NB4 (cell line): Measurements from ENCODE around the gene STX1A.

Experiments used
- DNase-seq: peaks from one replicate; pipeline ENCODE4 v3.0.0; 2010; ENCODE audit warnings: low read depth
- H3K4me3 ChIP-seq: one replicate; pipeline ENCODE4 v1.5.1; 2011; ENCODE audit warnings: mild to moderate bottlenecking, low read depth, low read length, moderate library complexity
- CTCF ChIP-seq: IDR thresholded peaks from one replicate; pipeline ENCODE4 v1.5.1; 2012; ENCODE audit warnings: low read depth, low read length
- MAX ChIP-seq: IDR thresholded peaks from 2 replicates; pipeline ENCODE4 v1.6.1; 2011; ENCODE audit warnings: low read depth, low read length
- MYC ChIP-seq: IDR thresholded peaks from 2 replicates; pipeline ENCODE4 v1.6.1; 2011; ENCODE audit warnings: low read depth, low read length
- POLR2A ChIP-seq: IDR thresholded peaks from 2 replicates; pipeline ENCODE4 v1.6.1; 2011; ENCODE audit warnings: mild to moderate bottlenecking; ENCODE audit not compliant: insufficient read length; ENCODE audit errors: extremely low read depth

The STX1A gene

DNA sequence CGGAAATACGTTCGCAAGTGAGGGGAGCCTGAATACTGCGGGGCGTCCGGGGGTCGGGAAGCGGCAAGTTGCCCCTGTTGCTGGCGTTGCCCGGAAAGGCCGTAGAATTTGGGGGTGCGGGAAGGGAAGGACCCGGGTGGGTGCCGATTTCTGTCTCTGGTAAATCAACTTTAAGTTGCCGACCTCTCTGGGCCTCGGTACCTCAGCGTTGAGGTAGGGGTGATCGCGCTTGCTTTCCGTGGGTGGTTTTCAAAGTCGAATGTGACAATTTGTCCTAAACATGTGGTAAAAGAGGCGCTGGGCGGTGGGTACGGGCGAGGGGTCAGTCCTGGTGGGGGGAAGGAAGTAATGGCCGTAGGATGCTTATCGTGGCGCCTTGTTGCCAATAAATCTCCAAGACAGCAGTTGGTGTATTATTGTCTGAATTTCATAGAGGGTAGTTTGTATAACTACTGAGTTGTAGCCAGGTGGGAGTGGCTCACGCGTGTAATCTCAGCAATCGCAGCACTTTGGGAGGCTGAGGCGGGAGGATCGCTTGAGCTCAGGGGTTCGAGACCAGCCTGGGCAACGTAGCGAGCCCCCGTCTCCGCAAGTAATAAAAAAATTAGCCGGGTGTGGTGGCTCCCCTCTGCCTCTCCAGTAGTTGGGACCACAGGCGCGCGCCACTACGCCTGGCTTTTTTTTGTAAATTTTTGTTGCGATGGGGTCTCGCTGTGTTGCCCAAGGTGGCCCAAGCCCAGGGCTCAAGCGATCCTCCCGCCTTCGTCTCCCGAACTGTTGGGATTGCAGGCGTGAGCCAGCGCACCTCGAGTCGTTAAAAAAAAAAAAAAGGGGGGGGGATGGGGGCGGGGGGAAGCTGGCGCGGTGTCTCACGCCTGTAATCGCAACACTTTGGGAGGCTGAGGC is 35.4 kb downstream of the STX1A start:
- no peak for TF ChIP-seq MAX
- TF ChIP-seq CTCF, result no peak
- TF ChIP-seq MYC, result no peak
- no peak for TF ChIP-seq POLR2A
- no peak for DNase-seq
- H3K4me3 ChIP-seq, result peak overlapping the region; percentile 99

DNA sequence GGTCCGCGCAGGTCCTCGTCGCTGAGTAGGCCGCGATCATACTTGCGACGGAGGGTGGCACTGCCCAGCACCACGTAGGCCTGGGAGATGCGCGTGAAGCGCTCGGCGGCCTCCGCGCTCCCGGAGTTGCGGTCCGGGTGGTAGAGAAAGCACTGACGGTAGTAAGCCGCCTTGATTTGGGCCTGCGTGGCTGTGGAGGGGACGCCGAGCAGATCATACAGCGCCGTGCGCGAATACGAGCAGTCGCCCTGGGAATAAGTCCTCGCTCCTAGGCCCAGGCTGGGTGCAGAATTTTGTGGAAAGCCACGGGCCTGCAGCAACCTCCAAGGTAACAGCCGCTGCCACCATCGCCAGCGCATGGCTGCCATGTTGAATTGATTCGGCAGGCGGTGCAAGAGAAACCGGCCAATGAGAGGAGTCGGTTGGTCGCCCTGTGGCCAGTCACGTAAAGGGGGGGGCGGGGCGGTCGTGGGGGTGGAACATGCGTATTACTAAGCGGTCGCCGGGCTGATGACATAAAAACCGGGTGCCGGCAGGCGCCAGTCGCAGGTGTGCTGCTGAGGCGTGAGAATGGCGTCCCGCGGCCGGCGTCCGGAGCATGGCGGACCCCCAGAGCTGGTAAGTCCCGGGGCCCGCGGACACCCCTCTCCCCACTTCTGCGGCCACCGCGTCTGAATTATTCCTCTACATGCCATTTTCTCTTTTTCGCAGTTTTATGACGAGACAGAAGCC is 36.2 kb downstream of the STX1A start, which contains the start of the genes BUD23 and DNAJC30:
Gene BUD23 (plus strand): TSS at position 542 of the 732 bp plus-strand sequence. CDS start 29 bp downstream, at position 571.
Gene DNAJC30 (minus strand): TSS at position 398 of the 732 bp plus-strand sequence. CDS start 30 bp downstream, at position 368.
- peak within 1 kb of the TSS; percentile 99 for H3K4me3 ChIP-seq
- peak; percentile 99 for DNase-seq
- TF ChIP-seq MYC (peak; percentile 99), MAX (peak; percentile 95), CTCF (no peak), POLR2A (peak; percentile 89)

DNA sequence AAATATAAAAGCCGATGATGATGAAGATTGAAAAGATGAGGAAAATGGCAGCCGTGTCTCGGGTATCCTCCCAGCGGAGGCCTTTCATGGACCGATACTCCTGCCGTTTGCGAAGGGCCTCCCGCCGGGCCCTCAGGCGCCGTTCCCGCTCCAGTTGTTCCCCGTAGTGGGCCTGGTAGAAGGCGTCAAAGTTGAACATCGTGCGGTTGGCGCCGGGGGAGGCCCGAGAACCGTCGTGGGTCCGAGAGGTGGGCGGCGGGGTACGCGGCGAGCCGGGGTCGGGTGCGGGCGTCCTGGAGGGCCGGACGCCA is 36.8 kb downstream of the STX1A start:
- DNase-seq, result no peak
- H3K4me3 ChIP-seq, result peak overlapping the region; percentile 99
- TF ChIP-seq CTCF (no peak), MYC (peak; percentile 18; the same call in 1 of the 2 replicates), MAX (no peak)

DNA sequence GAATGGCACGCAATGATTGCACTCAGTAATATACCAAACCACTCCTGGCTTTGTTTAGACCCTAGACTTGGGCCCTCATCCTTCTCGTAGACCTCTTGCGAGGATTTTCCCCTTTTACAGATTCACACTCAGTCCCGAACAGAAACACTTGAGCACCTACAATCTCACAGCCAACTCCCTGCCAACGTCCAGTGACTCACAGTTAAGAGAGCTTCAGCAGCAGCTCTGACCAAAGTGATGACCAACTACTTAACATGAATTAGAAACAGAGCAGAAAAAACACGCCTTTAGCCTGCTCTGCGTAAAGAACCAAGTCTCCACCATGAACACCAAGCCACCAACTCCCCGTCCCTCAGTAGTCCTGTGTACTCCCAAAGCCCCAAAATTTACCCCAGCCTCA is 38.4 kb downstream of the STX1A start:
- no peak overlapping the region for H3K4me3 ChIP-seq
- DNase-seq, result no peak

DNA sequence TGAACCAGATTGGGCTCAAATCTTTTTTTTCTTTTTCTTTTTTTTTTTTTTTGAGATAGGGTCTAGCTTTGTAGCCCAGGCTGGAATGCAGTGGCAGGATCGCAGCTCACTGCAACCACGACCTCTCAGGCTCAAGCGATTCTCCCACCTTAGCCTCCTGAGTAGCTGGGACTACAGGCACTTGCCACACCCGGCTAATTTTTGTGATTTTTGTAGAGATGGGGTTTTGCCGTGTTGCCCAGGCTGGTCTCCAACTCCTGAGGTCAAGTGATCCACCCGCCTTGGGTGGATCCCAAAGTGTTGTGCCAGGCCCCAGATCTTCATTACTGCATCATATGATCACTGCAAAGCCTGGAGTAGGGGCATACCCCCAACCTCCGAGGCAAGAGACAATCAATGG is 39.0 kb downstream of the STX1A start:
- no peak for DNase-seq
- H3K4me3 ChIP-seq, result no peak overlapping the region
- no peak for TF ChIP-seq MAX
- no peak for TF ChIP-seq CTCF
- no peak for TF ChIP-seq POLR2A
- no peak for TF ChIP-seq MYC

More for the DNA sequence above, 38.4 kb downstream of the STX1A start:
- TF ChIP-seq CTCF (no peak), MAX (no peak), POLR2A (no peak), MYC (no peak)
